K562 (cell line): Measurements from ENCODE around the gene RCE1. TPM values are rescaled to one million over a fixed set of nuclear protein-coding genes. Genes with fewer than 3 reads are reported as not detected.

Experiments
- ATAC-seq: fragments of 200-7000 bp; cut with Tn5 transposase; 3 replicates; pipeline ENCODE4 v1.9.1; 2020; ENCODE audit warnings: moderate library complexity
- BruUV-seq: library from RNA; stranded (reverse); fragments of 400-500 nt; replicated peaks from 2 replicates; lab custom pipeline; 2021; lab: Mats Ljungman, UMichigan
- CTCF ChIA-PET: fragments of 300-600 bp; formaldehyde crosslinking; extraction: SDS; loops from one replicate; lab custom pipeline; 2021; ENCODE audit warnings: low intra/inter-chr PET ratio; lab: Yijun Ruan, JAX
- POLR2A ChIA-PET: fragments of 300-600, 350-650 bp; sonication (Branson Sonifier 250); formaldehyde crosslinking; extraction: SDS; loops from one replicate; lab custom pipeline; 2021; ENCODE audit warnings: antibody characterized with exemption, inconsistent platforms; lab: Yijun Ruan, JAX
- DNase-seq, 4 experiments: peaks; one replicate each; pipeline versions ENCODE4 v3.0.0 to v3.0.0-alpha.2; 2011 to 2018; ENCODE audit warnings: low spot score in 3 of 4, mixed read lengths in 3 of 4; ENCODE audit errors: extremely low read depth in 1 of 4
- FAIRE-seq: peaks from 2 replicates; lab custom pipeline; 2011; peaks lifted over from hg19 to GRCh38; lab: Jason Lieb, UNC
- H2AFZ ChIP-seq: 2 replicates; pipeline ENCODE4 v1.6.0; 2011; ENCODE audit warnings: low read depth, low read length, control low read depth, inconsistent platforms
- H3K27ac ChIP-seq: fragments of 200-600 bp; 3 replicates; pipeline ENCODE4 v1.8.0; 2011; ENCODE audit warnings: low read depth, mild to moderate bottlenecking, control low read depth, inconsistent platforms, low read length, moderate library complexity, mixed read lengths; ENCODE audit errors: extremely low read depth
- H3K27me3 ChIP-seq, 2 experiments: fragments of 300-600 bp in 1 of 2; 2 replicates in 1 of 2; 3 replicates in 1 of 2; pipeline versions ENCODE4 v1.6.0 to v1.8.0; 2011; ENCODE audit warnings: inconsistent platforms in 2 of 2, low read length in 2 of 2, mild to moderate bottlenecking in 1 of 2, mixed read lengths in 1 of 2, moderate library complexity in 1 of 2; ENCODE audit not compliant: control insufficient read depth in 2 of 2, insufficient read depth in 2 of 2
- H3K36me3 ChIP-seq: fragments of 300-600 bp; 3 replicates; pipeline ENCODE4 v1.8.0; 2011; ENCODE audit warnings: mild to moderate bottlenecking, low read length, inconsistent platforms; ENCODE audit not compliant: control insufficient read depth, insufficient read depth
- H3K4me1 ChIP-seq, 2 experiments: fragments of 200-600 bp in 1 of 2; replicated peaks in 1 of 2; 2 replicates in 1 of 2; 3 replicates in 1 of 2; pipeline versions ENCODE4 v1.5.1 to v1.8.0; 2011; ENCODE audit warnings: inconsistent platforms in 2 of 2, low read length in 2 of 2, mild to moderate bottlenecking in 1 of 2, mixed read lengths in 1 of 2, moderate library complexity in 1 of 2; ENCODE audit not compliant: control insufficient read depth in 2 of 2, insufficient read depth in 2 of 2
- H3K4me2 ChIP-seq: 2 replicates; pipeline ENCODE4 v1.6.1; 2011; ENCODE audit warnings: low read length, control low read depth, inconsistent platforms, mixed read lengths; ENCODE audit not compliant: insufficient read depth
- H3K4me3 ChIP-seq: fragments of 200-600 bp; sonication (generic), shearing (Covaris generic); 2 replicates; pipeline ENCODE4 v1.5.1; 2016; ENCODE audit warnings: control low read depth, inconsistent platforms
- H3K79me2 ChIP-seq: fragments of 200-600 bp; 3 replicates; pipeline ENCODE4 v1.8.0; 2011; ENCODE audit warnings: low read length, inconsistent platforms; ENCODE audit not compliant: control insufficient read depth, insufficient read depth
- H3K9ac ChIP-seq, 2 experiments: 2 replicates each; pipeline versions ENCODE4 v1.6.0 to v1.6.1; 2011; ENCODE audit warnings: low read depth in 2 of 2, low read length in 2 of 2, control low read depth in 1 of 2, inconsistent platforms in 1 of 2, mild to moderate bottlenecking in 1 of 2, mixed read lengths in 1 of 2; ENCODE audit not compliant: insufficient read depth in 1 of 2
- H3K9me1 ChIP-seq: one replicate; pipeline ENCODE4 v1.6.0; 2011; ENCODE audit warnings: inconsistent platforms, mild to moderate bottlenecking, low read length, moderate library complexity; ENCODE audit not compliant: control insufficient read depth, insufficient read depth
- H3K9me3 ChIP-seq: replicated peaks from 2 replicates; pipeline ENCODE4 v1.5.1; 2011; ENCODE audit warnings: low read depth, low read length, inconsistent platforms; ENCODE audit not compliant: control insufficient read depth, insufficient read depth
- H4K20me1 ChIP-seq: replicated peaks from 2 replicates; pipeline ENCODE4 v1.6.1; 2011; ENCODE audit warnings: low read length, inconsistent platforms, mixed read lengths; ENCODE audit not compliant: control insufficient read depth, insufficient read depth
- CEBPG ChIP-seq, 3 experiments: fragments of 200-800 bp in 1 of 3; sonication (Bioruptor generic) in 1 of 3; sonication (generic) in 1 of 3; formaldehyde crosslinking in 1 of 3; IDR thresholded peaks in 2 of 3; conservative IDR thresholded peaks in 1 of 3; 2 replicates each; pipeline versions ENCODE4 v1.6.1 to v1.8.0; 2016 to 2022; ENCODE audit warnings: missing compliant biosample characterization in 2 of 3, missing genetic modification characterization in 2 of 3, mild to moderate bottlenecking in 1 of 3, missing genetic modification reagents in 1 of 3
- E2F4 ChIP-seq: sonication (generic); formaldehyde crosslinking; IDR thresholded peaks from 2 replicates; pipeline ENCODE4 v1.8.0; 2022; ENCODE audit warnings: mild to moderate bottlenecking, low read depth, missing genetic modification reagents
- FOSL1 ChIP-seq: fragments of 200-800 bp; sonication (Bioruptor generic); conservative IDR thresholded peaks from 2 replicates; pipeline ENCODE4 v1.6.1; 2016; ENCODE audit warnings: missing genetic modification characterization, missing compliant biosample characterization
- GTF2E2 ChIP-seq: fragments of 200-800 bp; sonication (Bioruptor generic); IDR thresholded peaks from 2 replicates; pipeline ENCODE4 v1.6.1; 2016; ENCODE audit warnings: missing genetic modification characterization, missing compliant biosample characterization
- MCM5 ChIP-seq: fragments of 450-650 bp; IDR thresholded peaks from 2 replicates; pipeline ENCODE4 v1.6.1; 2016; ENCODE audit warnings: low read depth
- ZBED1 ChIP-seq: IDR thresholded peaks from 2 replicates; pipeline ENCODE4 v1.6.1; 2014
- ZBTB1 ChIP-seq: sonication (generic); formaldehyde crosslinking; IDR thresholded peaks from 2 replicates; pipeline ENCODE4 v1.8.1; 2023; ENCODE audit warnings: missing genetic modification reagents, low read depth, mild to moderate bottlenecking, borderline replicate concordance
- ZBTB9 ChIP-seq: fragments of 450-650 bp; formaldehyde crosslinking; IDR thresholded peaks from 2 replicates; pipeline ENCODE4 v1.4.0; 2020; ENCODE audit warnings: mild to moderate bottlenecking, moderate library complexity
- ZC3H11A ChIP-seq: IDR thresholded peaks from 2 replicates; pipeline ENCODE4 v1.6.1; 2012; ENCODE audit warnings: low read depth, low read length, improper control_type of control experiment
- ZKSCAN1 ChIP-seq: fragments of 150-350 bp; IDR thresholded peaks from 2 replicates; pipeline ENCODE4 v1.6.1; 2016; ENCODE audit warnings: low read depth, low read length
- WGBS: fragments of 100-300 bp; shearing (Covaris generic); methylation state at CpG from one replicate; pipeline ENCODE4 v1.1.6; 2016; ENCODE audit warnings: low coverage, mixed read lengths; ENCODE audit not compliant: insufficient coverage; ENCODE audit errors: missing lambda C conversion rate; 5-methylcytosine and 5-hydroxymethylcytosine counted together
- in situ Hi-C: fragments of 300-500 bp; cut with MboI; formaldehyde crosslinking; loops from 4 replicates; pipeline ENCODE4 v1.15.0; 2018; ENCODE audit warnings: inconsistent platforms, mixed read lengths
- intact Hi-C: fragments of 100-400 bp; cut with micrococcal nuclease; formaldehyde crosslinking; loops from 2 replicates; pipeline ENCODE4 v1.14.2; 2022
- polyA plus RNA-seq, 8 experiments: library from polyadenylated mRNA; depleted of rRNA in 4 of 8; stranded (reverse) in 5 of 8; unstranded in 3 of 8; fragments of >200 nt; fragmentation: Nextera tagmentation in 2 of 8; fragmentation: Illumina TruSeq in 1 of 8; extraction: Ambion mirVana in 2 of 8; extraction: Trizol in 1 of 8; gene quantifications; 2 replicates each; pipeline versions ENCODE4 v1.2.1 to v1.2.3, GENCODE V29; 2011 to 2014; ENCODE audit warnings: inconsistent platforms in 1 of 8, missing spikeins in 1 of 8
- total RNA-seq, 7 experiments: library from RNA; depleted of rRNA in 6 of 7; stranded (reverse); fragments of >200 nt in 6 of 7; fragmentation: Illumina TruSeq in 2 of 7; extraction: Trizol in 2 of 7; gene quantifications; 2 replicates each; pipeline versions ENCODE4 v1.2.1 to v1.2.3, GENCODE V29; 2011 to 2021; ENCODE audit warnings: low replicate concordance in 1 of 7

RCE1 gene
- total and polyA plus RNA-seq, 9 of the 15 experiments (the other 6 are each of a cell fraction or from before 2014, with no cell fraction given), result 0.75 to 41.5 (median 15.1) TPM

- ChIA-PET CTCF (no interaction called here), POLR2A (interaction anchor here (0.6 to 1.0 kb wide), 2 partner anchors 13 to 111 kb away, joined by 3 to 4 read pairs; no protein-coding TSS in a partner anchor)
- DNase-seq (no peak), ATAC-seq (no peak), FAIRE-seq (no peak)
- Histone ChIP-seq H3K27ac (no peak overlapping the region), H3K4me2 (no peak overlapping the region), H3K4me1 (peaks cover 10 to 47% of the 10 kb centered on the region in 2 experiments; a peak in 4 of 5 replicates), H3K79me2 (no peaks in the 10 kb centered on the region), H3K4me3 (no peak overlapping the region), H3K9me3 (no peaks in the 10 kb centered on the region), H4K20me1 (0 out of 2 replicates have a peak, but pooled peaks cover 3% of the 10 kb centered on the region), H2AFZ (no peak overlapping the region), H3K27me3 (no peaks in the 10 kb centered on the region), H3K9me1 (no peaks in the 10 kb centered on the region), H3K36me3 (no peaks in the 10 kb centered on the region), H3K9ac (peak overlapping the region in 1 of 2 experiments; percentile 64; a peak in 1 of 4 replicates)
- WGBS, result 71% methylated on average over 9 of the region's 9 CpGs
- in situ Hi-C loops, result no loop called here
- BruUV-seq, result no TSS peak
- TF ChIP-seq ZKSCAN1 (no peak), CEBPG (CRISPR knock-in tag; IDR thresholded peaks at IDR 0.05) (no peak), CEBPG (tag; conservative IDR thresholded peaks at IDR 0.05 in 1 of 2, IDR thresholded peaks at IDR 0.05 in 1 of 2) (peak in 1 of 2 experiments; percentile 55; a peak in 1 of 4 replicates)
- intact Hi-C loops, result no loop called here
Measured at GRCh38 chr11:66877588-66878385, 34.5 kb downstream of the RCE1 start.

GRCh38 chr11:66878474-66878873, 35.2 kb downstream of the RCE1 start:
- H3K4me3 ChIP-seq, result no peak overlapping the region
- no peak for ATAC-seq
- 61% methylated on average over 11 of the region's 12 CpGs for whole genome bisulfite sequencing
- TF ChIP-seq GTF2E2 (no peak), MCM5 (no peak), ZC3H11A (no peak), ZBTB9 (no peak), E2F4 (CRISPR knock-in tag) (no peak), FOSL1 (tag) (no peak), ZBED1 (no peak), ZBTB1 (no peak)
- TF ChIP-seq, all 486 proteins: peak for 0
- Histone ChIP-seq H3K27me3 (no peaks in the 10 kb centered on the region), H3K4me1 (peaks cover 10 to 54% of the 10 kb centered on the region in 2 experiments; a peak in 4 of 5 replicates), H3K79me2 (no peaks in the 10 kb centered on the region), H2AFZ (no peak overlapping the region), H3K9me3 (no peaks in the 10 kb centered on the region), H3K4me2 (no peak overlapping the region), H3K36me3 (no peaks in the 10 kb centered on the region), H3K9me1 (no peaks in the 10 kb centered on the region), H3K27ac (no peak overlapping the region), H3K9ac (peak overlapping the region in 1 of 2 experiments; percentile 64; a peak in 2 of 4 replicates), H4K20me1 (0 out of 2 replicates have a peak, but pooled peaks cover 3% of the 10 kb centered on the region)
- no peak for DNase-seq
- ChIA-PET POLR2A (interaction anchor here (0.6 to 1.1 kb wide), 4 partner anchors 14 to 201 kb away, joined by 3 to 4 read pairs (median 3); partner anchors contain the start of gene RBM4B), CTCF (no interaction called here)
- in situ Hi-C loops (no loop called here), intact Hi-C loops (no loop called here)
- no TSS peak for BruUV-seq
- no peak for FAIRE-seq
